NCI-H1417 (cell line): ENCODE data around the gene FURIN.
"Not testable (repeated sequence)": the region's sequence is repeated elsewhere in the genome, so short reads cannot be mapped to it uniquely, and the experiment has no call there.

Source experiments
- DNase-seq, 3 experiments: peaks; one replicate each; lab custom pipeline; 2025; lab: John Stamatoyannopoulos, UW

The FURIN gene

GRCh38 chr15:90882781-90883525 is 14.6 kb downstream of the FURIN start:
- DNase-seq, result no peak

GRCh38 chr15:90883526-90883975 is 15.2 kb downstream of the FURIN start:
- no peak for DNase-seq

- no peak for DNase-seq
Observed at GRCh38 chr15:90883976-90884718, 15.8 kb downstream of the FURIN start, which contains the start of gene FES. TSS of gene FES (plus strand) at chr15:90884504. CDS start at chr15:90885046, 542 bp downstream.

- no peak for DNase-seq
Observed at GRCh38 chr15:90884719-90885431, 16.5 kb downstream of the FURIN start.

GRCh38 chr15:90885432-90886290 is 17.3 kb downstream of the FURIN start:
- DNase-seq, result peak; percentile 48 to 78 (median 54)

- no peak for DNase-seq
Observed at GRCh38 chr15:90886291-90886614, 17.9 kb downstream of the FURIN start.

- DNase-seq, result no peak
Observed at GRCh38 chr15:90887037-90887481, 18.7 kb downstream of the FURIN start.

GRCh38 chr15:90889313-90889730 is 20.9 kb downstream of the FURIN start:
- peak in 2 of 3 experiments; percentile 52 to 65 for DNase-seq

GRCh38 chr15:90889736-90890456 is 21.5 kb downstream of the FURIN start:
- DNase-seq, result peak in 2 of 3 experiments; percentile 60 to 65

- DNase-seq, result no peak
Observed at GRCh38 chr15:90890839-90891238, 22.5 kb downstream of the FURIN start.

GRCh38 chr15:90891346-90891949 is 23.1 kb downstream of the FURIN start:
- no peak for DNase-seq

GRCh38 chr15:90892023-90892422 is 23.6 kb downstream of the FURIN start:
- no peak for DNase-seq

GRCh38 chr15:90892498-90893174 is 24.2 kb downstream of the FURIN start:
- DNase-seq, result no peak

- peak in 1 of 3 experiments; percentile 24 for DNase-seq
Observed at GRCh38 chr15:90893175-90894090, 25.0 kb downstream of the FURIN start.

- DNase-seq, result peak in 2 of 3 experiments; percentile 28 to 51
Observed at GRCh38 chr15:90895571-90896117, 27.3 kb downstream of the FURIN start.

- DNase-seq, result not testable (repeated sequence)
Observed at GRCh38 chr15:90897131-90897655, 28.8 kb downstream of the FURIN start.

- no peak for DNase-seq
Observed at GRCh38 chr15:90901175-90902039, 33.0 kb downstream of the FURIN start.
